CD1c-positive myeloid dendritic cell (primary cell): Measurements from ENCODE around the gene TLR4.

Experiments
- DNase-seq: peaks from one replicate; pipeline ENCODE4 v3.0.0-alpha.2; 2016; ENCODE audit errors: extremely low spot score

Gene TLR4

GRCh38 chr9:117744856-117745389 lies 40.7 kb downstream of the TLR4 start:
- DNase-seq = peak; percentile 46

GRCh38 chr9:117745598-117745997 lies 41.4 kb downstream of the TLR4 start:
- DNase-seq = no peak

GRCh38 chr9:117746263-117746662 lies 42.1 kb downstream of the TLR4 start:
- DNase-seq = no peak

- DNase-seq = no peak
Measured at GRCh38 chr9:117747386-117747970, 43.3 kb downstream of the TLR4 start.

- no peak for DNase-seq
Measured at GRCh38 chr9:117750401-117750800, 46.2 kb downstream of the TLR4 start.

- DNase-seq = no peak
Measured at GRCh38 chr9:117752894-117753293, 48.7 kb downstream of the TLR4 start.

GRCh38 chr9:117757561-117758190 lies 53.5 kb downstream of the TLR4 start:
- no peak for DNase-seq

GRCh38 chr9:117763314-117763713 lies 59.1 kb downstream of the TLR4 start:
- no peak for DNase-seq

- no peak for DNase-seq
Measured at GRCh38 chr9:117768750-117769395, 64.7 kb downstream of the TLR4 start.

- no peak for DNase-seq
Measured at GRCh38 chr9:117771136-117771535, 66.9 kb downstream of the TLR4 start.

- no peak for DNase-seq
Measured at GRCh38 chr9:117772960-117773359, 68.8 kb downstream of the TLR4 start.
